Testis (tissue), 2 donors: ENCODE measurements around the gene CD96.
"Not testable (repeated sequence)": the region's sequence is repeated elsewhere in the genome, so short reads cannot be mapped to it uniquely, and the experiment has no call there.

Experiments used
- POLR2A ChIP-seq: fragments of 450-650 bp; IDR thresholded peaks from one replicate; pipeline ENCODE4 v1.6.1; 2017; ENCODE audit warnings: antibody characterized with exemption, mild to moderate bottlenecking, moderate library complexity
- TF ChIP-seq, protein P1 (sequence below), 3 experiments: fragments of 450-650 bp in 2 of 3; fragments of 200-600 bp in 1 of 3; sonication (generic) in 1 of 3; IDR thresholded peaks; one replicate each; pipeline ENCODE4 v1.5.1; 2016 to 2019; ENCODE audit warnings: antibody characterized with exemption in 3 of 3, mild to moderate bottlenecking in 2 of 3, moderate library complexity in 1 of 3

DNA sequence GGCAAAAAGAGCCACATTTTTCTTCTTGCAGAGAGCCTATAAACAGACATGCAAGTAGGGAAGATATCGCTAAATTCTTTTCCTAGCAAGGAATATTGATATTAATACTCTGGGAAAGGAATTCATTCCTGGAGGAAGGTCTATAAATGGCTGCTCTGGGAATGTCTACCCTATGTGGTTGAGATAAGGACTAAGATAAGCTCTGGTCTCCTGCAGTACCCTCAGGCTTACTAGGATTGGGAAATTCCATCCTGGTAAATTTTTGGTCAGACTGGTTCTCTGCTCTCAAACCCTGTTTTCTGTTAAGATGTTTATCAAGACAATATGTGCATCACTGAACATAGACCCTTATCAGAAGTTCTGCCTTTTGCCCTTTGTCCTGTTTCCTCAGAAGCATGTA, 17.5 kb upstream of the CD96 start:
- TF ChIP-seq, protein P1, sequence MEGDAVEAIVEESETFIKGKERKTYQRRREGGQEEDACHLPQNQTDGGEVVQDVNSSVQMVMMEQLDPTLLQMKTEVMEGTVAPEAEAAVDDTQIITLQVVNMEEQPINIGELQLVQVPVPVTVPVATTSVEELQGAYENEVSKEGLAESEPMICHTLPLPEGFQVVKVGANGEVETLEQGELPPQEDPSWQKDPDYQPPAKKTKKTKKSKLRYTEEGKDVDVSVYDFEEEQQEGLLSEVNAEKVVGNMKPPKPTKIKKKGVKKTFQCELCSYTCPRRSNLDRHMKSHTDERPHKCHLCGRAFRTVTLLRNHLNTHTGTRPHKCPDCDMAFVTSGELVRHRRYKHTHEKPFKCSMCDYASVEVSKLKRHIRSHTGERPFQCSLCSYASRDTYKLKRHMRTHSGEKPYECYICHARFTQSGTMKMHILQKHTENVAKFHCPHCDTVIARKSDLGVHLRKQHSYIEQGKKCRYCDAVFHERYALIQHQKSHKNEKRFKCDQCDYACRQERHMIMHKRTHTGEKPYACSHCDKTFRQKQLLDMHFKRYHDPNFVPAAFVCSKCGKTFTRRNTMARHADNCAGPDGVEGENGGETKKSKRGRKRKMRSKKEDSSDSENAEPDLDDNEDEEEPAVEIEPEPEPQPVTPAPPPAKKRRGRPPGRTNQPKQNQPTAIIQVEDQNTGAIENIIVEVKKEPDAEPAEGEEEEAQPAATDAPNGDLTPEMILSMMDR (IDR thresholded peaks at IDR 0.05) = not testable (repeated sequence)
- TF ChIP-seq POLR2A = not testable (repeated sequence)
